ENCODE measurements around the gene TTC21B. TPM values are rescaled to one million over a fixed set of nuclear protein-coding genes. Genes with fewer than 3 reads are reported as not detected.

The TTC21B gene
- total RNA-seq, 1 experiment from 2014 or later, result 20.8 TPM

Other genes with a start within 250 kb of the TTC21B start
- 19.4 to 20.6 TPM (median 20.5 TPM) in 3 replicates for gene GALNT3, start 159.5 kb downstream of the TTC21B start, total RNA-seq (2021)
- 0.62 to 1.6 TPM (median 1.0 TPM) in 3 replicates for gene SCN1A, start 174.2 kb upstream of the TTC21B start, total RNA-seq (2021)